Activated CD4-positive, alpha-beta T cell treated with anti-CD3 and anti-CD28 coated beads, Interleukin-2, amount 10 ng/mL, durations not matched to agents 7 days and 5 days (primary cell): ENCODE results near the gene TNFAIP3. TPM values are rescaled to one million over a fixed set of nuclear protein-coding genes. Genes with fewer than 3 reads are reported as not detected.

Experiments
- CTCF ChIA-PET: fragments of 350-600 bp; sonication (Branson Sonifier 250); formaldehyde crosslinking; loops from one replicate; lab custom pipeline; 2021; ENCODE audit warnings: antibody characterized with exemption; lab: Charles Lee
- POLR2A ChIA-PET: fragments of 350-600 bp; sonication (Branson Sonifier 250); formaldehyde crosslinking; loops from one replicate; lab custom pipeline; 2021; ENCODE audit warnings: antibody characterized with exemption; lab: Charles Lee
- DNase-seq: peaks from one replicate; pipeline ENCODE4 v3.0.0-alpha.2; 2020
- H3K27ac Mint-ChIP-seq: one replicate; pipeline ENCODE4 v1.8.0; 2021; ENCODE audit warnings: mild to moderate bottlenecking, moderate library complexity, mixed read lengths
- H3K27me3 Mint-ChIP-seq: one replicate; pipeline ENCODE4 v1.8.0; 2021; ENCODE audit warnings: mixed read lengths
- H3K36me3 Mint-ChIP-seq: one replicate; pipeline ENCODE4 v1.8.0; 2021; ENCODE audit warnings: low read depth, mixed read lengths
- H3K4me1 Mint-ChIP-seq: one replicate; pipeline ENCODE4 v1.8.0; 2021; ENCODE audit warnings: mixed read lengths
- H3K4me3 Mint-ChIP-seq: one replicate; pipeline ENCODE4 v1.8.0; 2021; ENCODE audit warnings: mild to moderate bottlenecking, moderate library complexity, mixed read lengths
- H3K9me3 Mint-ChIP-seq: one replicate; pipeline ENCODE4 v1.8.0; 2021; ENCODE audit warnings: mixed read lengths
- total RNA-seq, 2 experiments: library from RNA; stranded (reverse); gene quantifications; one replicate each; pipeline ENCODE4 v1.2.3, GENCODE V29; 2021

The TNFAIP3 gene
- total RNA-seq, 2 experiments from 2014 or later: 41.8 to 43.9 TPM

GRCh38 chr6:137910843-137911456 lies 43.9 kb downstream of the TNFAIP3 start:
- peaks cover 22% of the 10 kb centered on the region for H3K9me3 Mint-ChIP-seq
- no peak overlapping the region for H3K27ac Mint-ChIP-seq
- ChIA-PET CTCF (interaction anchor here (0.7 to 2.4 kb wide), 13 partner anchors 9 to 223 kb away, joined by 3 to 13 read pairs (median 5); no protein-coding TSS in a partner anchor), POLR2A (no interaction called here)
- DNase-seq: no peak
- no peak overlapping the region for H3K4me3 Mint-ChIP-seq
- no peaks in the 10 kb centered on the region for H3K27me3 Mint-ChIP-seq
- peaks cover 49% of the 10 kb centered on the region for H3K4me1 Mint-ChIP-seq
- H3K36me3 Mint-ChIP-seq: peaks cover 3% of the 10 kb centered on the region

DNA sequence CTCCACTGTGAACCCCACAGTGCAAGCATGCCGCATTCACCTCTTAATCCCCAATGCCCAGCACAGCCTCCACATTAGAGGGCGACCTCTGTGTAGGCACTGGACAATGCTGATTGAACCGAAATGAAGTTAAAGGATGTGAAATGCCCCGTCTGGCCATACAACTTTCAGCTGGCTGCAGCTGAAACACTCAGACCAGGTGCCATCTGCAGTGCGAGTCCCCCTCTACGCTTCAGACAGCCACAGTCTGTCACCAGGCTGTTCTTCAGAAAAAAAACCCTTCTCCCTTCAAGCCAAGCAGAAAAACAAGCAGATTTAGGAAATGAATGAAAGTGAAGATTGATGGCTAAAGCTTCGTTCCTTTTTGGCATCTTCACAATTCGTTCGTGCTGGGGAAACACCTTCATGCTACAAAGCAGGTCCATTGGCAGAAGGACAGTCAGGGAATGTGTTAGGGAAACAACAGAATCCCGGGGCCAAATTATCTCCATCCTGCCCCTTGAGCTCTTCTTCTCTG lies 44.7 kb downstream of the TNFAIP3 start:
- peaks cover 22% of the 10 kb centered on the region for H3K9me3 Mint-ChIP-seq
- peaks cover 3% of the 10 kb centered on the region for H3K36me3 Mint-ChIP-seq
- no peak overlapping the region for H3K4me3 Mint-ChIP-seq
- no peak for DNase-seq
- peaks cover 41% of the 10 kb centered on the region for H3K4me1 Mint-ChIP-seq
- POLR2A ChIA-PET: no interaction called here
- CTCF ChIA-PET: interaction anchor here (0.6 to 2.4 kb wide), 10 partner anchors 8 to 93 kb away, joined by 3 to 13 read pairs (median 5); no protein-coding TSS in a partner anchor
- no peak overlapping the region for H3K27ac Mint-ChIP-seq
- H3K27me3 Mint-ChIP-seq: no peaks in the 10 kb centered on the region

DNA sequence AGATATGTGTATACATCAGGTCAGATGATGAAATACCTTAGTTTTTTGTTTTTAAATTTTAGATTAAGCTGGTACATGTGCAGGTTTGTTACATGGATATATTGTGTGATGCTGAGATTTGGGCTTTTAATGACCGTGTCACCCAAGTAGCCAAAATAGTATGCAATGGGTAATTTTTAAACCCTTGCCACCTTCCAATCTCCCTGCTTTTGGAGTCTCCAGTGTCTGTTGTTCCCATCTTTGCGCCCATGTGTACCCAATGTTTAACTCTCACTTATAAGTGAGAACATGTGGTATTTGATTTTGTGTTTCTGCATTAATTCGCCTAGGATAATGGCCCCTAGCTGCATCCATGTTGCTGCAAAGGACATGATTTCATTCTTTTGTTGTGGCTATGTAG lies 45.8 kb downstream of the TNFAIP3 start:
- peaks cover 22% of the 10 kb centered on the region for H3K9me3 Mint-ChIP-seq
- H3K4me1 Mint-ChIP-seq: peaks cover 35% of the 10 kb centered on the region
- peaks cover 3% of the 10 kb centered on the region for H3K36me3 Mint-ChIP-seq
- ChIA-PET CTCF (interaction anchor here (1.0 to 1.6 kb wide), 2 partner anchors 11 to 27 kb away, joined by 3 to 6 read pairs; no protein-coding TSS in a partner anchor), POLR2A (no interaction called here)
- H3K27ac Mint-ChIP-seq: no peak overlapping the region
- no peak overlapping the region for H3K4me3 Mint-ChIP-seq
- H3K27me3 Mint-ChIP-seq: no peaks in the 10 kb centered on the region
- no peak for DNase-seq

GRCh38 chr6:137913434-137913833 lies 46.4 kb downstream of the TNFAIP3 start:
- H3K27ac Mint-ChIP-seq: no peak overlapping the region
- no peak for DNase-seq
- no peaks in the 10 kb centered on the region for H3K27me3 Mint-ChIP-seq
- CTCF ChIA-PET: interaction anchor here (1.6 kb wide), 1 partner anchor 10 kb away, joined by 6 read pairs; no protein-coding TSS in a partner anchor
- peaks cover 3% of the 10 kb centered on the region for H3K36me3 Mint-ChIP-seq
- H3K4me1 Mint-ChIP-seq: peaks cover 32% of the 10 kb centered on the region
- H3K4me3 Mint-ChIP-seq: no peak overlapping the region
- peaks cover 22% of the 10 kb centered on the region for H3K9me3 Mint-ChIP-seq
- POLR2A ChIA-PET: no interaction called here

DNA sequence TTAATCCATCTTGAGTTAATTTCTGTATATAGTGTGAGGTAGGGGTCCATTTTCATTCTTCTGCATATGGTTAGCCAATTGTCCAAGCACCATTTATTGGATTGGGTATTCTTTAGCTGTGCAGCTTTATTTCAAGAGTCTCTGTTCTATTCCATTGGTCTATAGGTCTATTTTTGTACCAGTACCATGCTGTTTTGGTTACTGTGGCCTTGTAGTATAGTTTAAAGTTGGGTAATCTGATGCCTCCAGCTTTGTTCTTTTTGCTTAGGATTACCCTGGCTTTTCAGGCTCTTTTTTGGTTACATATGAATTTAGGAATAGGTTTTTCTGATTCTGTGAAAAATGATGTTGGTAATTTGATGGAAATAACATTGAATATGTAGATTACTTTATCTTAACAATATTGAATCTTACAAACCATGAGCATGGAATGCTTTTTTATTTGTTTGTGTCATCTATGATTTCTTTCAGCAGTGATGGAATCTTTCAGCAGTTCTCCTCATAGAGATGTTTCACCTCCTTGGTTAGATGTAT lies 47.0 kb downstream of the TNFAIP3 start:
- H3K27ac Mint-ChIP-seq: no peak overlapping the region
- peaks cover 26% of the 10 kb centered on the region for H3K4me1 Mint-ChIP-seq
- no peak overlapping the region for H3K4me3 Mint-ChIP-seq
- no peak for DNase-seq
- H3K9me3 Mint-ChIP-seq: peaks cover 22% of the 10 kb centered on the region
- ChIA-PET CTCF (no interaction called here), POLR2A (no interaction called here)
- peaks cover 3% of the 10 kb centered on the region for H3K36me3 Mint-ChIP-seq
- H3K27me3 Mint-ChIP-seq: no peaks in the 10 kb centered on the region

- no peak for DNase-seq
- Mint-ChIP-seq H3K36me3 (peaks cover 3% of the 10 kb centered on the region), H3K27ac (no peak overlapping the region), H3K4me1 (peaks cover 20% of the 10 kb centered on the region), H3K4me3 (no peak overlapping the region), H3K9me3 (peaks cover 22% of the 10 kb centered on the region), H3K27me3 (no peaks in the 10 kb centered on the region)
- ChIA-PET POLR2A (no interaction called here), CTCF (no interaction called here)
These were observed 47.6 kb downstream of the TNFAIP3 start for GRCh38 chr6:137914530-137915193.

DNA sequence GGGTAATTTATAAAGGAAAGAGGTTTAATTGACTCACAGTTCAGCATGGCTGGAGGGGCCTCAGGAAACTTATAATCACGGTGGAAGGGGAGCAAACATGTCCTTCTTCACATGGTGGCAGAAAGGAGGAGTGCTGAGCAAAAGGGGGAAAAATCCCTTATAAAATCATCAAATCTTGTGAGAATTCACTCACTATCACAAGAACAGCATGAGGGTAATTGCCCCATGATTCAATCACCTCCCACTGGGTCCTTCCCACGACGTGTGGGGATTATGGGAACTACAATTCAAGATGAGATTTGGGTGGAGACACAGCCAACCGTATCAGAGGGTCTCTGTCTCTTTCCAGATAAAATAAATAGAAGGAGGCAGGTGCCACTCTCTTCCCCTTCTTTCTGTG lies 48.7 kb downstream of the TNFAIP3 start:
- no peak for DNase-seq
- ChIA-PET CTCF (interaction anchor here (0.9 to 1.3 kb wide), 2 partner anchors 10 to 48 kb away, joined by 3 read pairs; partner anchors contain the start of gene TNFAIP3), POLR2A (no interaction called here)
- Mint-ChIP-seq H3K27me3 (no peaks in the 10 kb centered on the region), H3K27ac (no peak overlapping the region), H3K36me3 (peaks cover 3% of the 10 kb centered on the region), H3K4me1 (peaks cover 14% of the 10 kb centered on the region), H3K4me3 (no peak overlapping the region), H3K9me3 (peaks cover 22% of the 10 kb centered on the region)

GRCh38 chr6:137917551-137918325 lies 50.7 kb downstream of the TNFAIP3 start:
- ChIA-PET CTCF (no interaction called here), POLR2A (no interaction called here)
- Mint-ChIP-seq H3K4me3 (no peak overlapping the region), H3K9me3 (peaks cover 25% of the 10 kb centered on the region), H3K27ac (no peak overlapping the region), H3K27me3 (no peaks in the 10 kb centered on the region), H3K4me1 (no peaks in the 10 kb centered on the region), H3K36me3 (peaks cover 3% of the 10 kb centered on the region)
- DNase-seq: no peak

DNA sequence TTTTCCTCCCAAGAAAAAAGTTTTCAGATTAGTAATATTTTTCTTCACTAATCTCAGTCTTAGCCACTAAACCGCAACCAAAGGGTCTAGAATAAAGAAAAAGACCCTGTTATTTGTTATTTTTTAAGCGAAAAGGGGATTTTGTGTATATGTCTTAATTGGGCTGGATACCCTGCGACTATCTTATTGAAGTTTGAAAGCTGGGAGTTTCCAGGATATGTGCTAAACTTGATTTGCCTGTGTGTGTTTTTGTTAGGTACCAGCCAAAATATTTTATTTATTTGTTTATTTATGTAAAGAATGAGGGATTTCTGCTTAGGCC lies 52.4 kb downstream of the TNFAIP3 start:
- peaks cover 11% of the 10 kb centered on the region for H3K9me3 Mint-ChIP-seq
- no peak for DNase-seq
- POLR2A ChIA-PET: no interaction called here
- H3K36me3 Mint-ChIP-seq: no peaks in the 10 kb centered on the region
- CTCF ChIA-PET: interaction anchor here (0.9 to 1.5 kb wide), 3 partner anchors 8 to 137 kb away, joined by 3 to 7 read pairs (median 5); no protein-coding TSS in a partner anchor
- no peak overlapping the region for H3K4me3 Mint-ChIP-seq
- H3K4me1 Mint-ChIP-seq: no peaks in the 10 kb centered on the region
- H3K27ac Mint-ChIP-seq: no peak overlapping the region
- no peaks in the 10 kb centered on the region for H3K27me3 Mint-ChIP-seq

- no peaks in the 10 kb centered on the region for H3K36me3 Mint-ChIP-seq
- CTCF ChIA-PET: interaction anchor here (0.9 to 1.5 kb wide), 6 partner anchors 9 to 138 kb away, joined by 3 to 7 read pairs (median 4); no protein-coding TSS in a partner anchor
- POLR2A ChIA-PET: no interaction called here
These were observed 53.0 kb downstream of the TNFAIP3 start for GRCh38 chr6:137919837-137920730.

DNA sequence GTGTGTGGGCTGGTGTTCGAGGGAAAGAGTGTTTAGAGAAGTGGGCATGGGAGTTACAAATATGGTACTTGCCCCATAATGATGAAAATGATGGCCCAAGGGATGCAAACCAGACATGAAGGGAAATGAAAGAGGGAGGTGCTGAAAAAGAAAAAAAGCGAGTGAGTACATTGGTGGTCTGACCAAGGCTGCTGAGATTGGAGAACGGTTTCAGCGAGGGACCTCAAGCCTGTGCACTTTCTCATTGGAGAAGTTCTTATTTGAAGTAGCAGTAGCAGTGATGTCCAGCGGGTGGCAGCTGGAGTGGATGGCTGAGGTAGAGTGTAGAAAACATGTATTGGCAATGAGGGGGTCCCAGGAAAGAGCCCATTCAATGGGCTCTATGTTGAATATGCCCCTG lies 54.8 kb downstream of the TNFAIP3 start:
- CTCF ChIA-PET: interaction anchor here (1.2 to 1.4 kb wide), 2 partner anchors 11 to 55 kb away, joined by 3 to 5 read pairs; partner anchors contain the start of gene TNFAIP3
- POLR2A ChIA-PET: no interaction called here
- Mint-ChIP-seq H3K4me3 (no peak overlapping the region), H3K4me1 (peaks cover 17% of the 10 kb centered on the region), H3K36me3 (peaks cover 2% of the 10 kb centered on the region), H3K27ac (no peak overlapping the region), H3K27me3 (no peaks in the 10 kb centered on the region), H3K9me3 (peaks cover 2% of the 10 kb centered on the region)
- no peak for DNase-seq

More at GRCh38 chr6:137919837-137920730, 53.0 kb downstream of the TNFAIP3 start:
- no peak for DNase-seq
- no peak overlapping the region for H3K27ac Mint-ChIP-seq
- H3K27me3 Mint-ChIP-seq: no peaks in the 10 kb centered on the region
- H3K9me3 Mint-ChIP-seq: peaks cover 5% of the 10 kb centered on the region
- no peak overlapping the region for H3K4me3 Mint-ChIP-seq
- H3K4me1 Mint-ChIP-seq: peaks cover under 1% of the 10 kb centered on the region
